Stimulated activated CD8-positive, alpha-beta memory T cell treated with anti-CD3 and anti-CD28 coated beads, Interleukin-15, amount 100 ng/mL, for 24 hours (primary cell): ENCODE data around the gene NEDD4.

Source experiments
- DNase-seq: peaks from one replicate; pipeline ENCODE4 v3.0.0-alpha.2; 2020; ENCODE audit warnings: low read depth

Gene NEDD4

DNA sequence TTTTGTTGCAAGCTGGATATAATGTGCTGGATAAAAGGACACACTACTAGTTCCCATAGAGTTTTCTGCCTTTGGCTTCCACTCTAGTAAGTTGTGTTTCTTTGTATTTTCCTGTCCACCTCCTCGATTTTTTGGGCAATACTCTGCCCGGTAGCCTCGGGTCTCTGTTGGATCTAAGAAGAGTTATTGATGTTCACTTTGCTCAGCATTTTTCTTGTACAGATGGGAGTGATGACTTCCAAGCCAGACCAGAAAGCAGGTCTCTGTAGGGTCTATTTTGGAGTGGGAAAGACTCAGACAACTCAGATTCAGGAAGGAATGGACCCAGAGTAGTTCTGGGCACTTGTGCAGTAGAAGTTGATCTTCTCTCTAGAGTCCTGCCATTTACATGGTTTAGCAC, 214.5 kb downstream of the NEDD4 start:
- no peak for DNase-seq
